ENCODE data around the gene OR52N2.

Gene OR52N2

DNA sequence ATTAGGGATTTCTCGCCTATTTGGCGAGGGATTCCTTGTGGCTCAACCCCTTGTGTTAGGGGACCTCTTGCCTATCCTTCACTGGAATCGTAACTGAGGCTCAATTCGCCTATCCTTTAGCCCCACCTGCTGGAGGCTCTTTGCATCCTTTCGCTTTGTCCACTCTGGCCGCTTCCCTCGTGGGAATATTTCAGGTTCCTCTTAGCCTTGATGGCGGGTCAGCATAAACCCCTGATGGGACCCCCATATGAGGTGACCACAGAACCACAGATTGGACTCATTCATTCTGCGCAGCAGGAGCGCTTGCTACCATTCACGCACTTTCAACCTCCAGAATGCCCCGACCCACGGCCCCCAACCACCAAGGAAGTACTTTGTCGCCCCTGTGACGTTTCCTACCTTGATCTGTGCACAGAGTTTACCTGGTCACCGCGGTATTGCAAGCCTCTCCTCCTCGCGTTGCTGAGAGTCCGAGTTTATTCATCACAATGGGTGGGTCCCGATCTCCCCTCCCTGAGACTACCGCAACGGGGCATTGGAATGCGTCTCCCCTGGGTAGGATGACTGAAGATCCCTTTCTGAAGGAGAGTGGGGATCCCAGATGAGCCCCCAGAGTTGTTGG, at the start of gene OR52N2:
OR52N2 (plus strand) TSS at position 425 of the 622 bp plus-strand sequence. CDS start 11,412 bp downstream, outside the sequence.
- peak within 1 kb of the TSS; percentile 57 for H3K4me3 ChIP-seq (ENCODE audit: low read depth, low read length)
- TF ChIP-seq, protein P1, sequence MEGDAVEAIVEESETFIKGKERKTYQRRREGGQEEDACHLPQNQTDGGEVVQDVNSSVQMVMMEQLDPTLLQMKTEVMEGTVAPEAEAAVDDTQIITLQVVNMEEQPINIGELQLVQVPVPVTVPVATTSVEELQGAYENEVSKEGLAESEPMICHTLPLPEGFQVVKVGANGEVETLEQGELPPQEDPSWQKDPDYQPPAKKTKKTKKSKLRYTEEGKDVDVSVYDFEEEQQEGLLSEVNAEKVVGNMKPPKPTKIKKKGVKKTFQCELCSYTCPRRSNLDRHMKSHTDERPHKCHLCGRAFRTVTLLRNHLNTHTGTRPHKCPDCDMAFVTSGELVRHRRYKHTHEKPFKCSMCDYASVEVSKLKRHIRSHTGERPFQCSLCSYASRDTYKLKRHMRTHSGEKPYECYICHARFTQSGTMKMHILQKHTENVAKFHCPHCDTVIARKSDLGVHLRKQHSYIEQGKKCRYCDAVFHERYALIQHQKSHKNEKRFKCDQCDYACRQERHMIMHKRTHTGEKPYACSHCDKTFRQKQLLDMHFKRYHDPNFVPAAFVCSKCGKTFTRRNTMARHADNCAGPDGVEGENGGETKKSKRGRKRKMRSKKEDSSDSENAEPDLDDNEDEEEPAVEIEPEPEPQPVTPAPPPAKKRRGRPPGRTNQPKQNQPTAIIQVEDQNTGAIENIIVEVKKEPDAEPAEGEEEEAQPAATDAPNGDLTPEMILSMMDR (IDR thresholded peaks at IDR 0.05; ENCODE audit: low read depth, low read length) = peak; percentile 71
- no peak for TF ChIP-seq MYC (IDR thresholded peaks at IDR 0.05; ENCODE audit: low read depth, low read length)
- DNase-seq (ENCODE audit: low read depth) = peak; percentile 79

DNA sequence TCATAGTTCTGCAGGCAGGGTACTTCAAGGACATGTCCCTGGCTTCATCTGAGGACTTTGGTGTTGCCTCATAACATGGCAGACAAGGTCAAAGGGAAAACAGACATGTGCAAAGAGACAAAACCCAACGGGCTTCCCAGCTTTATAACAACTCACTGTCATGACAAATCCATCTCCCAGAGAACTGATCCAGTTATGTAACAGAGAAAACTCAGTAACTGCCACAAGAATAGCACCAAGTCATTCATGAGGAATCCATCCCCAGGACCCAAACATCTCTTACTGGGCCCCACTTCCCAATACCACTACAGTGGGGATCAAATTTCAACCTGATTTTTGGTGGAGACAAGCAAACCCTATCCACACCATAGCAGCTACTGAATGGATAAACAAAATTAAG, 41.7 kb upstream of the OR52N2 start:
- no peak overlapping the region for H3K4me3 ChIP-seq (ENCODE audit: low read depth, low read length)
- DNase-seq (ENCODE audit: low read depth) = no peak
- TF ChIP-seq MYC (IDR thresholded peaks at IDR 0.05; ENCODE audit: low read depth, low read length) (no peak), POLR2A (IDR thresholded peaks at IDR 0.05; ENCODE audit: extremely low read depth, insufficient read length) (no peak)
- TF ChIP-seq, protein P1 (IDR thresholded peaks at IDR 0.05; ENCODE audit: low read depth, low read length) = no peak
- TF ChIP-seq, protein P2, sequence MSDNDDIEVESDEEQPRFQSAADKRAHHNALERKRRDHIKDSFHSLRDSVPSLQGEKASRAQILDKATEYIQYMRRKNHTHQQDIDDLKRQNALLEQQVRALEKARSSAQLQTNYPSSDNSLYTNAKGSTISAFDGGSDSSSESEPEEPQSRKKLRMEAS (IDR thresholded peaks at IDR 0.05; ENCODE audit: low read depth, low read length) = no peak

DNA sequence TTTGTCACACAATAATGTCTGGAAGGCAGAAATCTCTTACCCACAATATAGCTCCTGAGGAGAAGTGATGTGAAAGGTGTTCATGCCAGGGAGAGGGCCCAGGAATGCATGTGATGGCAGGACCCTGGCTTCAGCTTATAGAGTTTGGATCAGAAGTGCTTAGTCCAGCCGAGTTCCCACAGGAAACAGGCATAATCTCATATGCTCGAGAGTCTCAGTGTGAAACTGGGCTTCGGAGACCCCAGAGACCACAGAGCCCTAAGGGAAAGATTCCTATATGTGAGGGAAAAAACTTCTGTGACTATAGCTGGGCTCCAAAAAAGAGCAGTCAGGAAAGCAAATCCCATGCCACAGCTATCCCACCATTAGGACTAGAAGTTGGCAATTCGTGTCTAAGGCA, 25.5 kb upstream of the OR52N2 start, which contains the start of gene OR52N5:
OR52N5 (minus strand) TSS at position 101 of the 400 bp plus-strand sequence. CDS start 4,721 bp downstream, outside the sequence.
- TF ChIP-seq POLR2A (IDR thresholded peaks at IDR 0.05; ENCODE audit: extremely low read depth, insufficient read length) (no peak), MYC (IDR thresholded peaks at IDR 0.05; ENCODE audit: low read depth, low read length) (no peak)
- TF ChIP-seq, protein P1 (IDR thresholded peaks at IDR 0.05; ENCODE audit: low read depth, low read length) = no peak
- TF ChIP-seq, protein P2 (IDR thresholded peaks at IDR 0.05; ENCODE audit: low read depth, low read length) = no peak
- H3K4me3 ChIP-seq (ENCODE audit: low read depth, low read length) = no peak within 1 kb of the TSS
- no peak for DNase-seq (ENCODE audit: low read depth)

DNA sequence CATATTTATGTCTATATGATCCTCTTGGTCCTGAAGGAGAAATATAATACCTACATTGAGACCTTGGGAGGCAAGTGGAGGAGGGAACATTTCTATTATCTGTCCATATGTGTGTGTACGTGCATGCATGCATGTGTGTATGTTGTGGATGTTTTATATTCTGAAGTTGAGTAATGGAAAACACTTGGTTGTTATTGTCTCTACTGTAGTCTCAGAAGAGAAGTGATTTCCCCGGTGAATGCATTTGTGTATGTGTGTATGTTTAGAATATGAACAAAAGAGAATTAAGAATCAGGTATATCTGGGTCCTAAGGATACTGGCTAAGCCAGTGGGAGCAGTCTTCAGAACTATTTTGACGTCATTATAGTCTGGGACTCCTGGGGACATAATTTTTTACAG, 17.6 kb upstream of the OR52N2 start, which contains the start of gene OR52N1:
OR52N1 (minus strand) TSS at position 101 of the 400 bp plus-strand sequence. CDS start 2,449 bp downstream, outside the sequence.
- H3K4me3 ChIP-seq (ENCODE audit: low read depth, low read length) = no peak within 1 kb of the TSS
- no peak for DNase-seq (ENCODE audit: low read depth)
- no peak for TF ChIP-seq MYC (IDR thresholded peaks at IDR 0.05; ENCODE audit: low read depth, low read length)
- TF ChIP-seq, protein P1 (IDR thresholded peaks at IDR 0.05; ENCODE audit: low read depth, low read length) = no peak
- TF ChIP-seq POLR2A (IDR thresholded peaks at IDR 0.05; ENCODE audit: extremely low read depth, insufficient read length) = no peak
- TF ChIP-seq, protein P2 (IDR thresholded peaks at IDR 0.05; ENCODE audit: low read depth, low read length) = no peak

DNA sequence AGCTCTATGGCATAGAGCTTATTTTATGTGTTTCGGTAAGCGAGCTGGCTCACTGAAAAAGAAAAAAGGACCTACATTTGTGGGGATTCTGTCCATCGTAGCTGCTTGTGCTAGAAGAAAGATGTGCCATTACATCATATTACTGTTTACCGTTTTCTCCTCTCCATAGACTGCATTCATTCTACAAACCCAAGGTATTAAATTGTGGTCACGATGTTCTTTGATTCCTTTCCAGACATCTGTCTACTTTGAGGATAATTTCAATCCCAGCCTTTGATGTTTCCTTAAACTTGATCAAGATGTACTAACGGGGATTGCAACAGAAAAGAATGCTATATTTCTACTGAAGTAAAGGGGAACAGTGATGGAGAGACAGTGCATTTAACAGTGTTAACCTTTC, 12.2 kb upstream of the OR52N2 start:
- no peak overlapping the region for H3K4me3 ChIP-seq (ENCODE audit: low read depth, low read length)
- DNase-seq (ENCODE audit: low read depth) = no peak
- TF ChIP-seq MYC (IDR thresholded peaks at IDR 0.05; ENCODE audit: low read depth, low read length) = no peak
- TF ChIP-seq POLR2A (IDR thresholded peaks at IDR 0.05; ENCODE audit: extremely low read depth, insufficient read length) = no peak
- TF ChIP-seq, protein P2 (IDR thresholded peaks at IDR 0.05; ENCODE audit: low read depth, low read length) = no peak
- TF ChIP-seq, protein P1 (IDR thresholded peaks at IDR 0.05; ENCODE audit: low read depth, low read length) = no peak
